EL (cell line): Measurements from ENCODE around the gene RALY.

Experiments
- DNase-seq: peaks from one replicate; pipeline ENCODE4 v3.0.0-alpha.2; 2016

The RALY gene

DNA sequence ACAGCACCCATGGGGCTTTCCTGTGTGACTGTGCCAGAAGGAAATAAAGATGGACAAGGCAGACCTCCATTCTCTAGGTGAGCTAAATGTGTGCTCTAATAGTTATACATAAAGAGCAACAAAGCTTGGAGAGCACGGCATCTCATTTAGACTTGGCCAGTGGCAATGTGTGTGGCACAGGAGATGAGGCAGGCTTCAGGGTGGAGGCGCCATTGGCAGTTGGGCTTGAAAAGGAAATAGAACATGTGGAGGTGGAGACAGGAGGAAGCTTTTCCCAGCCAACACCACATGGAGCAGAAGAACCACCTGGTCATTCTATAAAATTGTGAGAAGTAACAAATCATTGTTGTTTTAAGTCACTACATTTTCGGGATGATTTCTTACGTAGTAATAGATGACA lies 3.6 kb upstream of the RALY start:
- DNase-seq = no peak

DNA sequence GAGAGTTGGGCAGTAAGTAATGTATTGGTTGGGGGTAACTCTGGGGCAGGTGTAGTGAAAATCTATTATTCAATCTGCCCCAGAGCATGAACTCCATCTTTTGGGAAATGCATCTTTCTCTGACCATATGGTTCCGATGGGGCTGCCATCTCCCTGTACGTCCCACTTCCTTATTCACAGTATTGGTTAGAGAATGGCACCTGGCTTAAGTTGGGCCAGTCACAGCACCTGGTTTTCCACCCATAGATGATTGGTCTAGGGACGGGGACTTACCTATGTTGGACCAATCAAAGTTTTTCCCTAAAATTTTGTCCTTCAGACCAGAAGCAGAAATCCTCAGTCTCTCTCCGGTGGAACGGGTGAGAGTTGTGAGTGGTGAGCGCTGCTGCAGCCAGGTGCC lies 2.2 kb upstream of the RALY start:
- no peak for DNase-seq

DNA sequence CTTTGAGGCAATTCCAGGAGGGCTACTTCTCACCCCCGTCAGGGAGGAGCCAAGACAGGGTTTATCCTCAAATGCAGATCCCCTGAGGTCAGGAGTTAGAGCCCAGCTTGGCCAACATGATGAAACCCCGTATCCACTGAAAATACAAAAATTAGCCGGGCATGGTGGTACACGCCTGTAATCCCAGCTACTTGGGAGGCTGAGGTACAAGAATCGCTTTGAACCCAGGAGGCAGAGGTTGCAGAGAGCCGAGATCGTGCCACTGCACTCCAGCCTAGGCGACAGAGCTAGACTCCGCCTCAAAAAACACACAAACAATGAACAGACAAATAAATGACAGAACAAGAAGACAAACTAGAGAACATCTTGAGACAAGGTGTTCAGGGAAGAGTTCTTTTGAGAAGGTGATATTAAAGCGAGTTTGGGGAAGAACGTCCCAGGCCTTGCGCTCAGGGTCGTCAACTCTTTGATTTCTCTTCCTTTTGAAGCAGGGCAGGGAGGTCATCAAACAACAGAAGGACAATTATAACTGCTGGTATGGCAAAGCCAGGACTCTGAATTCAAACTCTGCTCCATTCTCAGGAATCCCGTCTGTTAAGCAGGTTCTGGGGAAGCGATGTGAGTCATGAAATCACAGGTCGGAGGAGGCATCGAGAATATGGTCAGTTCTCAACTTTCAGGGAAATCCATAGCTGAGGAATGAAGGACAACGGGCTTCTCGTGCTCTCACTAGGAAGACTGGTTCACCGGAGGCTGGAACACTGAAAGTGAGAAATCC lies 1.4 kb upstream of the RALY start:
- DNase-seq = no peak

DNA sequence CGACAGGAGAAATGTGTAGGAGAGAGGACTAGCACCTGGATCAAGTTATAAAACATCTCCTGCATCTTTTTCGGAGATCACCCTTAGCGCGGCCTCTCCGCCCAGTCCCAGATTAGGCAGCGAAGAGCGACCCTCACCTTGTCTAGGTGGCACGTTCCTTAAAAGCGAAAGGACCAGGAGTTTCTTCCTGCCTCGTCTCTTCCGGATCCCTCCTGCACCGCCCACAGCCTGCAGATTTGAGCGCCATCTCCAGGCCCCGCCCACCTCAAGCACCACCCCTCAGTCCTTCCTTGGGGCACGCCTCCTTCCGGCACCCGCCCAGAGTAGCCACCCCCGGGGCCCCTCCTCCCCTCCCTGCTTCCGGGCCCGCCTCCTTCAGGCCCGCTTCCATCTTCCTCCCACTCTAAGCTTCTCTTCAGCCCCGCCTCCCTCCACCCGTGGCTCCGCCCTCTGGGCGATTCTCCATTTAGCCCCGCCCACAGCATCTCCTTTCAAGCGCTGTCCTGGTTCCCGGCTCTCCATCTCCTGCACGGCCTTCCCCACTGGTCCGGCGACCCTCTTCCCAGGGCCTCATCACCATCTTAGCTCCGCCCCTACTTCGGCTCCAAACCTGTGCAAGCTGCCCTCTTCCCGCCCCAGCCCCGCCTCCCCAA lies 662 bp upstream of the RALY start:
- DNase-seq = peak; percentile 99

DNA sequence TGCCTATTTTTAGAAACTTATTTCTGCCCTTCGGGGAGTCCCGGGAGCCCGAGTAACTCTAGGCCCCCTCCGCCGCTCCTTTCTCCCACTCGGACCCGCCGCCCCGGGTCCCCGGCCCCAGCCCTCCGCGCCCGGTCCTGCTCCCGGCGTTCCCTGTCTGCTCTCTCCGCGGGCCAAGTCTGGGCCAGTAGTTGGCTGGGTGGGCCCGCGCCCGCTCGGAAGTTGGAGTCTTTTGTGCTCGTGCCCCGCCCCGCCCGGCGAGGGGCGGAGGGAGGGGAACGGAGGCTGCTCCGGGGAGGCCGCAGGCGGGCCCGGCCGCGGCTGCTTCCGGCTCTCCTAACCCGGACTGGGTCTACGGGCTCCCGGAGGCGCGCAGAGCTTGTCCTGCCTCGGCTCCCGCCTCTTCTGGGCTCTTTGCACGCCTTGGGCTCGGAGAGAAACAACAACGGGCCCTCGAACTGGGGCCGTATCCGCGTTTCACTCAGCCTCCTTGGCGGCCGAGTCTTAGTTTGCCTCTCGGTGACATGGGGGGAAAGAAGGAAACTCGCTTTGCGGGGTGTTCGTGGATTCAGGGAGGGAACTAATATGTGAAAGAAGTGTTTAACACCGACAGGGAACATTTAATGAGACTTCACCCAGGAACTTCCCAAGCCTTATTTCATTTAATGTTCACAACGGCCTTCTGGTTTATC lies 657 bp downstream of the RALY start:
- peak; percentile 85 for DNase-seq

DNA sequence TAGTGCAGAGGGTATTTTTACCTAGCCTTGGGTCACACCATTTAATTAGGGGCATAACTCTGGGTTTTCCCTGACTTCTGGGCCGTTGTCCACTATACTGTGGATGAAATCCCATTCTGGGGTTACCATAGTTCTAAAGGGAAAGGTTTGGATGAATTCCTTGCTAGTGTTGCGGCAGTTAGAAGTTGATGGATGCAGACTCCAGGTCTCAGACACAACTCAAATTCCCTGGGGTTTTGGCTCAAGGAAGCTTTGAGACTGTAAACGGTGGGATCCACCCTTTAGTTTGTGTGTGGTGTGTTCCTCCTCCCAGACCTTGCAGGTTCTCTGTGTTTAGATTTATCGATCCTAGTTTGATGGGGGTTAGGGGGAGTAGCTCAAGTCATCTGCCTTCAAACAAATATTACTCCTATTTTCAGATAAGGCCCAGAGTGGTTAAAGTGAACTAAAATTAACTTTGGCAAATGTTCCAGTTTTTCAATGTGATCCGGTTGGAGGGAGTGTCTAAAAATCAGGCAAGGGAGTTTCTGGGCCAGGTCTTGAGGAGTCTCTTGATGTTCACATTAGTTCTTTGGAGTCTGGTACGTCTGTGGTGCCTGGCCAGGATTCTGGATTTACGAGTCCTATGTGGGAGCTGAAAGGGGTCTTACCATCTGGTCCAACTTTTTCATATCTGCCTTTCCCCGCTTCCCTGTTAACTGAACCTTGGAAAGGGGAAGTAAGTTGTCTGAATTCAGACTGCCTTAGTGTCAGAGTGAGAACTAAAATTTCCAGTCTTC lies 1.5 kb downstream of the RALY start:
- peak; percentile 15 for DNase-seq

DNA sequence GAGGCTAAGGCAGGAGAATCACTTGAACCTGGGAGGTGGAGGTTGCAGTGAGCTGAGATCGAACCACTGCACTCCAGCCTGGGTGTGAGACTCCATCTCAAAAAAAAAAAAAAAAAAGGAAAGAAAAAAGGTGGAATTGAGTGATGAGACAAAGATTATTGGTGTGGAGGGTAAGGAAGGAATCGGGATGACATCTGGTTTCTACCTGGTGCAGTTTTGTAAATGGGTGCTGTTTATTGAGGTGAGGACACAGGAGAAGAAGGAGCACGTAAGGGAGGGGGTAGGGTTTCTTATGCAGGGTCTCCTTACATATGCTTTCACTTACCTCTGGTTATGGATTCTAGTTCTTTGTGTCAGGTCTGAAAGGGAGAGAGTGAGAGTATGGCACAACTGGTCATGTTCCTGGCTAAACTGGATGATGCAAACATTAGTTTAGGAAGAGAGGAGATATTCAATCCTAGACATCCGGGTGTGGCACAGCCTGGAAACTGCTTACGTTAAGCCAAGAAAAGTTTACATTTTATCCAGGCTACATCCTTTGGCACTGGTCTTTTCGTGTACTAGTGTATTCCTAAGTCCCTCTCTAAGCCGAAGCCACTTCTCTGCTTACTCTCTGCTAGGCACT lies 5.4 kb downstream of the RALY start:
- no peak for DNase-seq

DNA sequence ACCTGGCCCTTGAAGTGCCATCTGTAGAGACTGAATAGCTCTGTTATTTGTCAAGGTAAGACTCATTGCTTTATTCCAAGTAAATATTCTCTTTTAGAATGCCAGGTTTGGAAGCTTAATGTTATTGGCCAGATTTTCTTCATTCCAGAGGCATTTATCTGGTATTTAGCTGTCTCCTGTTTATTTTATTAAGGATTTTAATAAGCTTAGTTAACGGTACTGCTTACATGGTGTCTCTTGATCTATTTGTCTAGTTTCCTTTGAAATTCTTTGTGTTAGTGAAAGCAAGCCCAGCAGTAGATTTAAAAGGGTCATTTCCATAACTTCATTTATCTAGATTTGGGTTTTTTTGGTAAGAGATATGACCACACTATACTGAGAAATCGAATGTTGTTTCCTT lies 7.7 kb downstream of the RALY start:
- peak; percentile 20 for DNase-seq

DNA sequence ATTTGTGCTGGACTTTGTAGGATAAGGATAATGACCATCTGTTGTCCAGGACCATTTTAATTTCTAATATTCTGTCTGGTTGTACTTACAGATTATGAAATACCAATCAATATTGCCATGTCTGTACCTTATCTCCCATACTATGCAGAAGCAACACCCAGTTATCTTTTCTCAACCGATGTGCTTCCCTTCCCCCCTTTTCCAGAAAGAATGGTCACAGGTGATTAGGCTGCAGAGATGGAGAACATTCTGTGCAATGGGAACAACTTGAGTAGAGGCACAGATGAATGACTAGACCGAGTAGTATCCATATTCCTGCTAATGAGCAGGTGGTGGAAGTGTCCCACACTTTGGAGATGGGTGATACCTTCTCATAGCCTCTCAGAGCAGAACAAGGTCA lies 10.5 kb downstream of the RALY start:
- no peak for DNase-seq

DNA sequence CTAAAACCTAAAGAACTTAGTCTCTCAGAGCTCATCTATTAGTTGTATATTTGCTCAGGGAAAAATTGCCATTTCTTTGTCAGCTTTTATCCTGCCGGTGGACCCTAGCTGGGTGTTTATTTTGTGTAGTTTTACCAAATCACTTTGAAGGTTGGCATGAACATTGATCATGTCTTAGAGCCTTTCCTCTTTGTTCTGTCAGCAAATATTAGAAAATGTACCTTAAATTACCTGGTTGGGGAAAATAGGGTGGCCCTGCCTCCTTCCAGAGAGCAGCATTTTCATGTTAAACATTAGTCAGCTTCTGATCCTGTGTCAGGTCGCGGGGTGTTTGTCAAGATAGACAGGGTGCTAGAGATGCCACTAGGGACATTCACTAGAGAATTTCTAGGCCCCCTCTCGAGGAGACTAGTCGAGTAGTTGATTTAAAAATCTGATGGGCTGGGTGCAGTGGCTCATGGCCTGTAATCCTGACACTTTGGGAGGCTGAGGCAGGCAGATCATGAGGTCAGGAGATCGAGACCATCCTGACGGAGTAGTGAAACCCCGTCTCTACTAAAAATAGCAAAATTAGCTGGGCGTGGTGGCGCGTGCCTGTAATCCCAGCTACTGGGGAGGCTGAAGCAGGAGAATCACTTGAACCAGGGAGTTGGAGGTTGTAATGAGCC lies 11.2 kb downstream of the RALY start:
- DNase-seq = no peak

DNA sequence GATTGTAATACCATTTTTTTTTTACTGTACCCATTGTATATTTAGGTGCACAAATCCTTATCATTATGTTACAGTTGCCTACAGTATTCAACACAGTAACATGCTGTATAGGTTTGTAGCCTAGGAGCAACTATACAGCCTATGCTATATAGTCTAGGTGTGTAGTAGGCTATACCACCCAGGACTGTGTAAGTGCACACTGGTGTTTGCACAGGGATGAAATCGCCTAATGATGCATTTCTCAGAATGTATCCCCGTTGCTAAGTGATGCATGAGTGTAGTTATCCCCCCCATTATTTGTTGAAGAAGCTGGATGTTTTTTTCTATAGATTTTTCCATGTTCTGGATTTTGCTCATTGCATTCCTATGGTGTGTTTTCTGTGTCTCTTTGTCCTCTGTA lies 12.9 kb downstream of the RALY start:
- DNase-seq = no peak

DNA sequence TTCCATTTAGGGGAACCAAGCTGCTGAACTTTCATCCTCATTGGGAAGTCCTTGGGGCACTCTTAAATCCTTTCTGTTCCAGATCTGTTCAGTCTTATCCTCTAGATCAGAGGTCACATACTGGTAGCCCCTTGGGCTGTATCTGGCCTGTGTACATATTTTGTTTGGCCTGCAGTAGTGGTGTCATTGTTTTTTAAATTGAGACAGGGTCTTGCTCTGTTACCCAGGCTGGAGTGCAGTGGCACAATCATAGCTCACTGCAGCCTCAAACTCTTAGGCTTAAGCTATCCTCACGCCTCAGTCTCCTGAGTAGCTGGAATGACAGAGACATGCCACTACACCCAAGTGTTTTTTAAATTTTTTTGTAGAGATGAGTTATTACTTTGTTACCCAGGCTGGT lies 14.8 kb downstream of the RALY start:
- no peak for DNase-seq

DNA sequence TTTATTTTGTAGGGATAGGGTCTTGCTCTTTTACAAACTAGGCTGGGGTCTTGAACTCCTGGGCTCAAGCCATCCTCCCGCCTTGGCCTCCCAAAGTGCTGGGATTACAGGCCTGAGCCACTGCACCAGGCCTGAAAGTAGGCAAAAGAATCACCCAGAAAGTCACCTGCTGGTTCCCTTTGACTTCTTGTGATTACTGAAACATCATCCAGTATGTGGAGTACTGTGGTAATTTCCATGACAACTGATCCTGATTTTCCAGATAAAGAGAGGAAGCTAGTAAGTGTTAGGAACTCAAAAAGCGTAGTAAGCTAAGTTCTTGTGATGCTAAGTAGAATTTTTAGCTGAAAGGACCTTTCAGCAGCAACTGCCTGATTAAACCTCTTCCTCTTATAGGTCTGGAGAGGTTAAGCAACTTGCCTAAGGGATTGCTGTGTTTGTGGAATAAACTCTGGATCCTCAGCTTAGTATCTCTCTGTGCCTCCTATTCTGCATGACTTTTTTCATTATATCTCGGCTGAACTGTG lies 16.8 kb downstream of the RALY start:
- no peak for DNase-seq

DNA sequence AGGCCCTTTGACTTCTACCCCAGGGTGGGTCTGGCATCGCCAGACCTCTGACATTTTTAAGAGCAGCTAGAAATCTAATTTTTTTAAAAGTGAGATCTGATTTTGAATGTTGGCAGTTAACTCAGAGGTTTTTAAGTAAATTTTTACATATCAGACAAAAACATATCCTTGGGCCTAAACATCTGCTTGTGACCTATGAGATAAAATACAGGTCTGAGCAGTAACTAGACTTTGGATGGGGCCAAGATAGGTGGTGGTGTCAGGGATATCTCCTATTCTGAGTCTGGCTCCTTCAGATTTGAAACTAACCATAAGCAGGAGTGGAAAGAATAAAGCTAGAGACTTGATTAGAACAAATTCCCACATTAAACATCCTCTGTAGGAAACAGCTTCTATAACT lies 17.6 kb downstream of the RALY start:
- DNase-seq = no peak

DNA sequence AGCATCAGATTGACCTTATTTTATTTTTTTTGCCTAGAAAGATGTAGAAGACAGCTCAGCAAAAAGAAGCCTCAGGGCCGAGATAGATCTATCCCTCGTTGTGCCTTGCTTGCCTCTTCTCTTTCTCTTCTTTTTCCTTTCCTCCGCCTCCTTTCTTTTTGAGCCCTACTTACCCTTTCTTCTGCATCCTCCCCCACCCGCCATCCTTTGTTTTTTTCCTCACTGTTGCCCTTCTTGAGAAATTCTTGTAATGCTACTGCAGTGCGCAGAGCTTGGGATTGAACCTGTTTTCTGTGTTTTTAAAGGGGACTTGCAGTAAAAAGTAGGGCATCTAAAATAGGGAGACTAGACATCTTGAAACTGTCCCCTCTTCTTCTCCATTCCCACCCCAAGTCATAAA lies 18.6 kb downstream of the RALY start:
- DNase-seq = no peak

DNA sequence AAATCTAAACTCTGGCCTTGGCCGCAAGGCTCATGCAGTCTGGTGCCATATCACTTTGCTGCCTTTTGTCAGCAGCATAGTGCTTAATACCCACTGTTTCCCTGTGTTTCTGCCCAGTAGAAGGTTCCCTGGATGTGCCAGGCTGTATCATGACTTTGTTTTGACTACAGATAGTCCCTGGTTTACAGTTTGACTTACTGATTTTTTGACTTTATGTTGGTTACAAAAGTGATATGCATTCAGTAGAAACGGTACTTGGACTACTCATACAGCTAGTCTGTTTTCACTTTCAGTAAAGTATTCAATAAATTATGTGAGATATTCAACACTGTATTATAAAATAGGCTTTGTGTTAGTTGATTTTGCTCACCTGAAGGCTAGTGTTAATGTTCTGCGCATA lies 19.0 kb downstream of the RALY start:
- DNase-seq = no peak

DNA sequence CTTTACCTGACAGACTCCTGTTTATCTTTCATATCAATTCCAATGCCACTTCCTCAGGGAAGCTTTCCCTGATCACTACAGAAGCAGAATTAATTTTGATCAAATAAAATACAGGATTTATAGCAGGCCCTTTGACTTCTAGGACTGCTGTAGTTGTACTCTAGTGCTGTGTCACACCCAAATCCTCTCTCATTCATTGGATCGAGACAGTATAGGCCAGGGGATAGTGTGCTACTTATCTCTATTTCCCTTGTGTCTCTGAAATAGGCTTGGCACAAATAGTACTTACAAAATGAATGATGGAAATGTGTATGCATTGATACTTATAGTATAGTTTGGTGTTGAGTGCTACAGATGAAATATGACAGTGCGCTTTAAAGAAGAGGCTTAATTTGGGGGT lies 19.8 kb downstream of the RALY start:
- no peak for DNase-seq

DNA sequence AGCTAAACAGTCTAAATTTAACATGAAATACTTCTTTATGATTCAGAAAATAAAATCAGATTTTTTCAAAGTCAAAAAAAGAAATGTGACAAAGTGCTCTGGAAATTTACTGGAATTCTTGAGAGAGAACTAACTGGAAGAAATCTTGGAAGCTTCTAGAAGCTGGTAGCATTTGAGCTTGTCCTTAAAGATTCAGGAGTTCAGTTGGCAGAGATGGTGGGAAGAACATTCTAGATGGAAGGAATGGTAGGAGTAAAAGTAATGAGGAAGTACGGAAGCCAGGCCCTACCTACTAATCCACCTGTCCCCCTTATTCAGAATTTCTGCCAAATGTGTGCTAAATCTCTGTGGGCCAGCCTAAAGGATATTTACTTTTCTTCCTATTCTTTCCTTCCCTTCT lies 21.2 kb downstream of the RALY start:
- DNase-seq = no peak

DNA sequence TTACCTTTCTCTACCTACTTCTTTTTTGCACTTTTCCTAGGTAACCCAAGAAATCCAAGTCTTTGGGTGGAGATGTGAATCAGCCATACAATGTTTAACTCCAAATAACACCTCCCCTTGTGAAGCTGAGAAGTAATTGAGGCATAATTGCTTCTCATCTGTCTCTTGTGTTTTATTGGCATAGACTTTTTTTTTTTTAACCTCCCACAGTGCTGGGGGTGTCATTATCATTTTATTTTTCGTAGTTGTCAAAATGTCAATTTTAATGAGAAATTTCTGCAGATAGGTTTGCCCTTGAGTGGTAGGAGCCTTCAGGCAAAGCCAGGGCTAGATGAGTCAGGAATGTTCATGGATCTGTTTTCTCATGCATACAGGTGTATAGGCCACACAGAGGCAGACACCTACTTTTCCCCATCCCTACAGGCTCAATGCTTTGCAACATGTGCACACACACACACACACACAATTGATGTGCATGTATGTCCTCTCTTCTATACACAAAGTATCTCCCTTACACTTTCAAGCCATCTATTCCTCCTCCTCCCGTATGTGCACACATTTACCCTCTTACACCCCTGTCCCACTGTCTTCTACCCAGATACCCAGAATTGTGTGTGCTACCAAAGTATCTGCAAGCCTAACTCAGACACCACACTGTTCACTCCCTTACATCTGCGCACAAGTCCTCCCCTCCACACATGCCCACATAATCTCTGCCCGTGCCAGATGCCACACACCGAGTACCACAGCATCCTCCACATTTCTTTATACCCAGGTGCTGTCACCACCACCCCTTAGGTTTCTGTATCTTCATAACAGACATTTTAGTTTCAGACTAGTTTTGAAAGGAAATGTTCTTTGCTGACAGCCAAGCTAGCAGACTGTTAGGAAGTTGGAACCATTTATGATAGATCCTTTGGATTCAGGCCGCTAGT lies 22.0 kb downstream of the RALY start:
- DNase-seq = no peak

DNA sequence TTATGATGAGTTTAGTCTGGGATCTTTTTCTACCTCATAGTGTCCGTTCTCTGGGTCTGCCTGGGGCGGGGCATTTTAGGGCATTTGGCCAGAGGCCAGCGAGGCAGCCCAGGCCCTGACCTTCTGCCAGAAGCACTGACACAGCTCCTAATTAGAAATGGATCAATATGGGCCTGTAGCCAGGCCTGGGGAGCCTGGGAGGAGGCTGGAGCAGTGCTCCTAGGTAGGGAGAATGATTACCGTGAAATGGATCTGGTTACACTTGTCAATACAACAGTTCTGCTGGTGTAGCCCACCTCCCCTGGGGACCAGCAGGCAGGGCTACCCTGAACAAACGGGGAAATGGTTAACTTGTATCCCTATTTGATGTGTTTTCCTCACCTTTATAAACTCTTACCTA lies 23.0 kb downstream of the RALY start:
- no peak for DNase-seq

DNA sequence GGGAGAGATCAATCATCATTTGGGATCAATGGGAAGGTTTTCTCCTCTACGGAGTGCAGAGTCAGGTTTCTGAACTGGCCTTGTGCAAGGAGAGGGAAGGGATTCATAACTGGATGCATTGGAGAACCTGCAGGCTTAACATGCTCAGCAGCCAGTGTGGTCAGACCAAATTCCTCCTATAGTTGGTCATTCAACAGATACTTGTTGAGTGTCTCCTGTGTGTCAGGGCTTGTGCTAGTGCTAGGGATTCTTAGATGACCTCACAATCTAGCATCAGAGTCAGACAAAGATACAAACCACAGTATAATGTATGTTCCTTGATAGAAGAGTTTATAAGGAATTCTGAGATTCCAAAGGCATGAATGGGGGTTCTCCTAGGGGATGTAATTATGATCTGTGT lies 23.9 kb downstream of the RALY start:
- peak; percentile 97 for DNase-seq
